CD4-positive, alpha-beta memory T cell (primary cell): ENCODE results near the gene UNC5A. TPM values are rescaled to one million over a fixed set of nuclear protein-coding genes. Genes with fewer than 3 reads are reported as not detected.

Experiments used
- CTCF ChIA-PET: fragments of 350-600 bp; sonication (Branson Sonifier 250); formaldehyde crosslinking; loops from one replicate; lab custom pipeline; 2021; ENCODE audit warnings: inconsistent platforms; ENCODE audit not compliant: partially characterized antibody; lab: Charles Lee
- POLR2A ChIA-PET: fragments of 350-600 bp; sonication (Branson Sonifier 250); formaldehyde crosslinking; loops from one replicate; lab custom pipeline; 2021; ENCODE audit not compliant: partially characterized antibody; lab: Charles Lee
- DNase-seq, 5 donors: peaks; one replicate each; pipeline versions ENCODE4 v3.0.0 to v3.0.0-alpha.2; 2020 to 2022; ENCODE audit warnings: mixed read lengths in 1 of 5
- H3K27ac ChIP-seq: one replicate; pipeline ENCODE4 v1.7.0; 2013; ENCODE audit warnings: low read depth, low read length
- H3K27me3 ChIP-seq: 2 replicates; pipeline ENCODE4 v1.7.0; 2013; ENCODE audit warnings: mild to moderate bottlenecking, low read length, moderate library complexity; ENCODE audit not compliant: insufficient read depth
- H3K36me3 ChIP-seq: 2 replicates; pipeline ENCODE4 v1.7.0; 2013; ENCODE audit warnings: mild to moderate bottlenecking, low read length, moderate library complexity; ENCODE audit not compliant: insufficient read depth
- H3K4me1 ChIP-seq: 2 replicates; pipeline ENCODE4 v1.7.0; 2013; ENCODE audit warnings: mild to moderate bottlenecking, low read length, moderate library complexity; ENCODE audit not compliant: insufficient read depth
- H3K4me3 ChIP-seq, 2 donors: one replicate each; pipeline ENCODE4 v1.7.0; 2013; ENCODE audit warnings: low read length in 2 of 2, mild to moderate bottlenecking in 1 of 2
- H3K9me3 ChIP-seq, 2 donors: one replicate each; pipeline ENCODE4 v1.7.0; 2013; ENCODE audit warnings: low read length in 2 of 2, control low read depth in 1 of 2; ENCODE audit not compliant: control insufficient read depth in 1 of 2
- H3K27ac Mint-ChIP-seq, 7 donors: one replicate each; pipeline ENCODE4 v1.8.0; 2020 to 2021; ENCODE audit warnings: mixed read lengths in 7 of 7, mild to moderate bottlenecking in 6 of 7, inconsistent platforms in 3 of 7, moderate library complexity in 3 of 7
- H3K27me3 Mint-ChIP-seq, 2 donors: one replicate each; pipeline ENCODE4 v1.8.0; 2020 to 2021; ENCODE audit warnings: mixed read lengths in 2 of 2
- H3K36me3 Mint-ChIP-seq, 2 donors: one replicate each; pipeline ENCODE4 v1.8.0; 2020 to 2021; ENCODE audit warnings: mixed read lengths in 2 of 2, inconsistent platforms in 1 of 2, mild to moderate bottlenecking in 1 of 2
- H3K4me1 Mint-ChIP-seq, 4 donors: one replicate each; pipeline ENCODE4 v1.8.0; 2020 to 2021; ENCODE audit warnings: mixed read lengths in 4 of 4, mild to moderate bottlenecking in 1 of 4
- H3K4me3 Mint-ChIP-seq, 8 donors: one replicate each; pipeline ENCODE4 v1.8.0; 2020 to 2021; ENCODE audit warnings: mixed read lengths in 8 of 8, mild to moderate bottlenecking in 7 of 8, moderate library complexity in 6 of 8, inconsistent platforms in 3 of 8
- H3K9me3 Mint-ChIP-seq, 8 donors: one replicate each; pipeline ENCODE4 v1.8.0; 2020 to 2021; ENCODE audit warnings: mixed read lengths in 8 of 8, mild to moderate bottlenecking in 5 of 8, inconsistent platforms in 3 of 8, moderate library complexity in 1 of 8
- intact Hi-C: fragments of 100-400 bp; cut with micrococcal nuclease; formaldehyde crosslinking; loops from one replicate; pipeline ENCODE4 v1.15.1; 2023
- polyA plus RNA-seq, 2 donors: library from polyadenylated mRNA; unstranded; fragments of 300-500 nt; fragmentation: Illumina TruSeq; gene quantifications; one replicate each; pipeline ENCODE4 v1.2.3, GENCODE V29; 2021
- total RNA-seq, 2 experiments: library from RNA; stranded (reverse); gene quantifications; one replicate each; pipeline ENCODE4 v1.2.3, GENCODE V29; 2021

Gene UNC5A
- total and polyA plus RNA-seq, 4 experiments from 2014 or later = not detected

- no peak overlapping the region for H3K4me3 Mint-ChIP-seq
- ChIA-PET POLR2A (no interaction called here), CTCF (no interaction called here)
- H3K27ac Mint-ChIP-seq = peak overlapping the region in 1 of 7 donors; percentile 59
- intact Hi-C loops = no loop called here
- peaks cover 6 to 17% (median 12%) of the 10 kb centered on the region in 4 donors for H3K4me1 Mint-ChIP-seq
- DNase-seq = no peak
- Histone ChIP-seq H3K4me1 (peaks cover 4% of the 10 kb centered on the region), H3K9me3 (no peaks in the 10 kb centered on the region), H3K36me3 (no peaks in the 10 kb centered on the region), H3K27me3 (peaks cover 9% of the 10 kb centered on the region), H3K4me3 (no peak overlapping the region), H3K27ac (no peak overlapping the region)
- no peaks in the 10 kb centered on the region for H3K36me3 Mint-ChIP-seq
- peaks cover 0 to 8% (median 0%) of the 10 kb centered on the region in 8 donors for H3K9me3 Mint-ChIP-seq
- H3K27me3 Mint-ChIP-seq = peaks cover 14 to 16% of the 10 kb centered on the region in 2 donors
These were observed 63.9 kb downstream of the UNC5A start for GRCh38 chr5:176874198-176874780.

GRCh38 chr5:176875014-176875550, 64.7 kb downstream of the UNC5A start:
- peaks cover 0 to 8% (median 0%) of the 10 kb centered on the region in 8 donors for H3K9me3 Mint-ChIP-seq
- Histone ChIP-seq H3K27me3 (peaks cover 9% of the 10 kb centered on the region), H3K27ac (no peak overlapping the region), H3K36me3 (no peaks in the 10 kb centered on the region), H3K9me3 (no peaks in the 10 kb centered on the region), H3K4me3 (no peak overlapping the region), H3K4me1 (peaks cover 4% of the 10 kb centered on the region)
- H3K4me3 Mint-ChIP-seq = peak overlapping the region in 1 of 8 donors; percentile 39
- CTCF ChIA-PET = interaction anchor here (0.8 kb wide), 1 partner anchor 215 kb away, joined by 3 read pairs; no protein-coding TSS in a partner anchor
- no peak for DNase-seq
- peak overlapping the region in 1 of 7 donors; percentile 55 for H3K27ac Mint-ChIP-seq
- peaks cover 6 to 17% (median 11%) of the 10 kb centered on the region in 4 donors for H3K4me1 Mint-ChIP-seq
- intact Hi-C loops = no loop called here
- H3K36me3 Mint-ChIP-seq = no peaks in the 10 kb centered on the region
- POLR2A ChIA-PET = no interaction called here
- peaks cover 14 to 19% of the 10 kb centered on the region in 2 donors for H3K27me3 Mint-ChIP-seq

DNA sequence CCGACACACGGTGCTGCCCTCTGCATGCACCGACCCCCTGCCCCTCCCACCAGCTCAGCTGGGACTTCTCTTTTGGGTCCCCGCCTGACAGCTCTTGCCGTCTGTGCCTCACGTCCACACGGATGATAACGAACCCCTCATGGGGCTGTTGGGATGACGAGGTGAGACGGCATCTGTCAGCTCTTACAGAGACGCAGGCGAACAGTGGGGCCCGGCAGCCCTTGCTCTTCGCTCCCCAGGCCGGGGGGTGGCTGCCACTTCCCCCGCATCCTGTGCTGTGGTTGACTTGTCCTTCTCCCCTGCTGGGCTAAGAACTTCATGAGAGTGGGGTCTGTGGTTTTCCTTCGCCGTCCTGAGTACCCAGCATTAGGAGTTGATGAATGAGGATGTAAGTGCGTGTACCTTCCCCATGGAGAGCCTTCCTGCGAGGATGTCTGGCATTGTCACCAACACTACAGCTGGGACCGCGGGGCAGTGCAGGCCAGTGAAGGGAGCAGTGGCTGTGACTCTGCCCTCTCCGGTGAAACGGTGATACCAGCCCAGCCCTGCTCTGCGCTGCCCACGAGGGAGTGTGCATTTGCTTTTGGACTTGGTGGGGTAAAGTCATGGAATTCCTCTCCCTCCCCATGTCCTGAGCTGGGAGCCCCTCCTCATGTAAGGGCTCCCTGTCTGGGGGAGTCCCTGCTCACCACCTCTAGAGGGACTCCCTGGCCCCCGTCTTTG, 65.6 kb downstream of the UNC5A start:
- DNase-seq = no peak
- ChIA-PET POLR2A (no interaction called here), CTCF (interaction anchor here (0.8 kb wide), 1 partner anchor 215 kb away, joined by 3 read pairs; no protein-coding TSS in a partner anchor)
- H3K36me3 Mint-ChIP-seq = no peaks in the 10 kb centered on the region
- H3K4me1 ChIP-seq = peaks cover 4% of the 10 kb centered on the region
- H3K4me3 ChIP-seq = no peak overlapping the region
- intact Hi-C loops = no loop called here
- peaks cover 0 to 8% (median 0%) of the 10 kb centered on the region in 8 donors for H3K9me3 Mint-ChIP-seq
- H3K27ac ChIP-seq = no peak overlapping the region
- H3K36me3 ChIP-seq = no peaks in the 10 kb centered on the region
- H3K4me1 Mint-ChIP-seq = peaks cover 6 to 14% (median 9%) of the 10 kb centered on the region in 4 donors
- H3K4me3 Mint-ChIP-seq = peak overlapping the region in 1 of 8 donors; percentile 64
- H3K27me3 Mint-ChIP-seq = peaks cover 14 to 19% of the 10 kb centered on the region in 2 donors
- H3K27me3 ChIP-seq = peaks cover 9% of the 10 kb centered on the region
- no peaks in the 10 kb centered on the region for H3K9me3 ChIP-seq
- H3K27ac Mint-ChIP-seq = peak overlapping the region in 2 of 7 donors; percentile 15 to 55

- Histone ChIP-seq H3K4me3 (no peak overlapping the region), H3K36me3 (no peaks in the 10 kb centered on the region), H3K4me1 (peaks cover 4% of the 10 kb centered on the region), H3K9me3 (no peaks in the 10 kb centered on the region), H3K27ac (no peak overlapping the region), H3K27me3 (peaks cover 9% of the 10 kb centered on the region)
- H3K4me1 Mint-ChIP-seq = peaks cover 6 to 14% (median 9%) of the 10 kb centered on the region in 4 donors
- DNase-seq = no peak
- H3K36me3 Mint-ChIP-seq = no peaks in the 10 kb centered on the region
- intact Hi-C loops = no loop called here
- H3K27ac Mint-ChIP-seq = no peak overlapping the region
- peaks cover 14 to 21% of the 10 kb centered on the region in 2 donors for H3K27me3 Mint-ChIP-seq
- ChIA-PET CTCF (no interaction called here), POLR2A (no interaction called here)
- peaks cover 0 to 8% (median 0%) of the 10 kb centered on the region in 8 donors for H3K9me3 Mint-ChIP-seq
- H3K4me3 Mint-ChIP-seq = no peak overlapping the region
These were observed 66.4 kb downstream of the UNC5A start for GRCh38 chr5:176876506-176877431.

GRCh38 chr5:176877793-176878331, 67.5 kb downstream of the UNC5A start:
- peaks cover 6 to 14% (median 9%) of the 10 kb centered on the region in 4 donors for H3K4me1 Mint-ChIP-seq
- peaks cover 4% of the 10 kb centered on the region for H3K4me1 ChIP-seq
- H3K27me3 ChIP-seq = peaks cover 9% of the 10 kb centered on the region
- ChIA-PET POLR2A (no interaction called here), CTCF (no interaction called here)
- intact Hi-C loops = no loop called here
- H3K36me3 ChIP-seq = no peaks in the 10 kb centered on the region
- H3K9me3 Mint-ChIP-seq = peaks cover 0 to 6% (median 0%) of the 10 kb centered on the region in 8 donors
- DNase-seq = no peak
- no peak overlapping the region for H3K27ac ChIP-seq
- no peak overlapping the region for H3K27ac Mint-ChIP-seq
- H3K36me3 Mint-ChIP-seq = no peaks in the 10 kb centered on the region
- no peaks in the 10 kb centered on the region for H3K9me3 ChIP-seq
- H3K4me3 Mint-ChIP-seq = no peak overlapping the region
- peaks cover 14 to 24% of the 10 kb centered on the region in 2 donors for H3K27me3 Mint-ChIP-seq
- H3K4me3 ChIP-seq = no peak overlapping the region

DNA sequence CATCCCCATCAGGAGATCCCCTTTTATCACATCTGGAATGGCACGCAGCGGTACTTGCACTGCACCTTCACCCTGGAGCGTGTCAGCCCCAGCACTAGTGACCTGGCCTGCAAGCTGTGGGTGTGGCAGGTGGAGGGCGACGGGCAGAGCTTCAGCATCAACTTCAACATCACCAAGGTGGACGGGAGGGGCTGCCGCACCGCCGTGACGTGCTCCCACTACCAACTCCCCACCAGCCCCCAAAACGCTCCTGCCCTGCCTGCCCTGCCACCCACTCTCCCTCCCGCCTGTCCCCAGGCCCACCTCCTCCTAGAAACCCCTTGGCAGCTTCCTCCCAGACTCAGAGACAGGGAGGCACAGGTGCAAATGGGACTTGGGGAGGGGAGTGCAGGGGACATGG, 68.1 kb downstream of the UNC5A start:
- H3K4me3 ChIP-seq = no peak overlapping the region
- DNase-seq = no peak
- peaks cover 14 to 28% of the 10 kb centered on the region in 2 donors for H3K27me3 Mint-ChIP-seq

More for the DNA sequence above, 68.1 kb downstream of the UNC5A start:
- Histone ChIP-seq H3K27me3 (peaks cover 9% of the 10 kb centered on the region), H3K36me3 (no peaks in the 10 kb centered on the region), H3K4me1 (peaks cover 4% of the 10 kb centered on the region), H3K27ac (no peak overlapping the region), H3K9me3 (no peaks in the 10 kb centered on the region)
- intact Hi-C loops = no loop called here
- Mint-ChIP-seq H3K4me1 (peaks cover 4 to 14% (median 7%) of the 10 kb centered on the region in 4 donors), H3K9me3 (peaks cover 0 to 2% (median 0%) of the 10 kb centered on the region in 8 donors), H3K4me3 (no peak overlapping the region), H3K27ac (no peak overlapping the region), H3K36me3 (no peaks in the 10 kb centered on the region)
- ChIA-PET CTCF (no interaction called here), POLR2A (no interaction called here)
